HG03139 (cell line): Measurements from ENCODE around the gene PIK3CB.
"Not testable (repeated sequence)": the region's sequence is repeated elsewhere in the genome, so short reads cannot be mapped to it uniquely, and the experiment has no call there.

Experiments
- ATAC-seq: cut with Tn5 transposase; IDR thresholded peaks from one replicate; pipeline ENCODE4 v1.9.1; 2021; ENCODE audit not compliant: unreplicated experiment

The PIK3CB gene

GRCh38 chr3:138848696-138849095, 14.0 kb upstream of the PIK3CB start:
- no peak for ATAC-seq

GRCh38 chr3:138846824-138847223, 12.1 kb upstream of the PIK3CB start:
- not testable (repeated sequence) for ATAC-seq

DNA sequence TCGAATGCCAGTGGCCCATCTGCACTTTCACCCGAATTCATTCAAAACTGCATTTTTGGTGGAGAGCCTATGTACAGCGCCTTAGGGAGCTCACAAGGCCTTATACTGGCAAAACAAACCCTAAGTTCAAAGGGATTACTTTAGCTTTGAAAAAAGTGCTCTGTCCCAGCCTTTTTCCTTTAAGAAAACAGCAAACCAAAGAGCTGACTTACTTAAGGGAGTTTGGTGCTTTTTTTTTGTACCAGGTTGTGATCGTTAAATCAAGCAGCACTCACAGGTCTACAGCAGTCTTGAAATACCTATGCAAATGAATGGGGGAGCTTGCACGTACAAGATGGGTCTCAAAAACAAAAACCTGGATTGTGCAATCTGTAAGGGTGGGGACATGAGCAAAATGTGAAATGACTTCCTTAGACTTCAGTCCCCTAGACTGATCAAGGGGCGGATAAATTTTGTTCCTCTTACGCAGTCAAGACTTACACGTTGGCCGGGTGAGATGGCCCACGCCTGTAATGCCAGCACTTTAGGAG, 11.6 kb upstream of the PIK3CB start:
- no peak for ATAC-seq

DNA sequence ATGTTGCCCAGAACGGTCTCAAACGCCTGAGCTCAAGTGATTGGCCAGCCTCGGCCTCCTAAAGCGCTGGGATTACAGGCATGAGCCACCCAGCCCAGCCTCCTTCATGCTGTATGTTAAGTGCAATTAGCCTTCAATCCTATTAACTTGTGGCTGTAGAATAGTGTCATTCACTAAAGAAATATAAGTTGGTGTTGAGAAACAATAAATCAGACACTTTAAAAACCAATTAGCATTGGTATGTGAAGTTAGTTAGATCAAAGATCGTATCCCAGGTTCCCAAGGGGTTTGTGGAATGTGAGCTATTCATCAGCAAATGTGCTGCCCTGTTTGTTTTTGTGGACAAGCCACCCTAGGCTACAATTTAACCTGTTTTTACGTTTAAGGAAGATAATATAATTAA, 11.0 kb upstream of the PIK3CB start:
- no peak for ATAC-seq

DNA sequence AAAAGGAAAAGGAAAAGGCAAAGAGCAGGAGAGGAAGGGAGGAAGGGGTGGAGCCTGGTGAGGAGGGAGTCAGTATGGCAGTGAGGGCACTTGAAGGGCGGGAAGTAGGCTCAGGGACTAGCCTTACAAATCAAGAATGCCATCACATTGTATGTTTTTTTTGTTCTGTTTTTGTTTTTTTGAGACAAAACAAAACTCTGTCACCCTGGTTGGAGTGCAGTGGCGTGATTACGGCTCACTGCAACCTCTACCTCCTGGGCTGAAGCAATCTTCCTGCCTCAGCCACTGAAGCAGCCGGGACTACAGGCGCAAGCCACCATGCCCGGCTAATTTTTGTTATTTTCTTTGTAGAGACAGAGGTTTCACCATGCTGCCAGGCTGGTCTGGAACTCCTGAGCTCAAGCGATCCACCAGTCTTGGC, 10.5 kb upstream of the PIK3CB start:
- ATAC-seq = no peak

DNA sequence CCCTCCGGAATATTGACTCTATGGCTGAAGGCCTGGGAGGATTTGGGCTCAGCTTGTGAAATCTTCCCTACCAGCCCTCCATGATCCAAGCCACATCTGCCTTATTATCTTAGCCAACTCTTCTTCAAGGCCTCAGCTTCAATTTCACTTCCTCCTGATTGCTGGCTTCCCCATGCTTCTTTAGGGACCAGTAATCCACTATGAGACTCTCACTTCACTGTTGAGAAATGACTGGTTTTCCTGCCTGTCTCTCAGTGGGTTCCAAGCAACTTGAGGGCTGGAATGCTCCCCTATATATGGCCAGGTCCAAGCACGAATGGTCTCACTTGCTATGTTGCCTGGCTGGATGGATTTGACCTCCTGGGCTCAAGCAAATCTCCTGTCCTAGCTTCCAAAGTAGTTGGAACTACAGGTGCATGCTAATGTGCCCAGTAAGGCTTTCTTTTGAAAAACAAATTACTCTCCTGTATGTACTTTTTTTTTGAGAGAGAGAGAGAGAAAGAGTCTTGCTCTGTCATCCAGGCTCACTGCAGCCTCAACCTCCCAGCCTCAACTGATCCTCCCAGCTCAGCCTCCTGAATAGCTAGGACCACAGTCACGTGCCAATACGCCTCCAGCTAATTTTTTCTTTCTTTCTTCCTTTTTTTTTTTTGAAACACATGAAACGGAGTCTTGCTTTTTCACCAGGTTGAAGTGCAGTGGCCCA, 7.9 kb upstream of the PIK3CB start:
- ATAC-seq = peak; percentile 65

DNA sequence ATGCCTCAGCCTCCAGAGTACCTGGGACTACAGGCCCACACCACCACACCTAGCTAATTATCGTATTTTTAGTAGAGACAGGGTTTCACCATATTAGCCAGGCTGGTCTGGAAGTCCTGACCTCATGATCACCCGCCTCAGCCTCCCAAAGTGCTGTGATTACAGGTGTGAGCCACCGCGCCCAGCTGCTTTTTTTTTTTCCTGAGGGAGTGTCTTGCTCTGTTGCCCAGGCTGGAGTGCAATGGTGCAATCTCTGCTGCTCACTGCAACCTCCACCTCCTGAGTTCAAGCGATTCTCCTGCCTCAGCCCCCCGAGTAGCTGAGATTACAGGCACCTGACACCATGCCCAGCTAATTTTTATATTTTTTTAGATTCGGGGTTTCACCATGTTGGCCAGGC, 3.7 kb upstream of the PIK3CB start:
- not testable (repeated sequence) for ATAC-seq

DNA sequence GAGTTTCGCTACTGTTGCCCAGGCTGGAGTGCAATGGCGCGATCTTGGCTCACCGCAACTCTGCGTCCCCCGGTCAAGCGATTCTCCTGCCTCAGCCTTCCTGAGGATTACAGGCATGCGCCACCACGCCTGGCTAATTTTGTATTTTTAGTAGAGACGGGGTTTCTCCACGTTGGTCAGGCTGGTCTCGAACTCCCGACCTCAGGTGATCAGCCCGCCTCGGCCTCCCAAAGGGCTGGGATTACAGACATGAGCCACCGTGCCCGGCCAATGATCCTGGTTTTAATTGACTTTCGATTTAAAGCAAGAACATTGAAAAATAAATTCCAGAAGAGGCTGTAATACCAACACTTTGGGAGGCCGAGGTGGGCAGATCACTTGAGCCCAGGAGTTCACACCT, 1.1 kb upstream of the PIK3CB start:
- ATAC-seq = not testable (repeated sequence)

GRCh38 chr3:138835397-138835757, 649 bp upstream of the PIK3CB start:
- ATAC-seq = no peak

DNA sequence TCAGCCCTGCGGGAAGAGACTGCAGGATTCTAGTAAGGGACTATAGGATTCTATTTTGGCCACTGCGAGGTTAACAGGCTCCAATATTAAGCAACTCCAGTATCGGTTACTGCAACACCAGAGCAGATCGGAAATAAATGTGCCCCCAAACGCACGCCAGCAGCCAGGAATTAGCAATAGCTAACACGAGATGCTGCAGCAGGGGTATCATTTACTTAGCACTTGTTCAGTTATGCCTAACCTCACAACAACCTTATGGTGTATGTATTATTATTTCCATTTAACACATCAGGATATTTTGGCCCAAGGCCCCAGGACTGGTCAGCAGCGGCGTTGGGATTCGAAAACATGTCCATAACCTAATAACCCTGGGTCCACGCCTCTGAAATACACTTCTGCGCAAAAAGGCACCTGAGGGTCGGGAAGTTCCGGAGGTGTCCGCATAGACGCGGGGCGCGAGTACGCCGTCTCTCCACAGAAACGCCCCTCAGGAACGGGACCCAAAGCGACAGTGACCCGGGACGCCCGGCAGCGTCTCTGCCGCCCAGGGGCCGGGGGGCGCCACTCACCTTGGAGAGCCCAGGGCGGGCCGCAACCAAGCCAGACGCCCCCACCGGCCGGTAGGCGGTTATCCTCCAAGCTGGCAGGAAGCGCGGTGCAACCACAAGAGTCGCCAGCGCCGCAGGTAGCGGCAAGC, 681 bp downstream of the PIK3CB start:
- peak; percentile 39 for ATAC-seq

DNA sequence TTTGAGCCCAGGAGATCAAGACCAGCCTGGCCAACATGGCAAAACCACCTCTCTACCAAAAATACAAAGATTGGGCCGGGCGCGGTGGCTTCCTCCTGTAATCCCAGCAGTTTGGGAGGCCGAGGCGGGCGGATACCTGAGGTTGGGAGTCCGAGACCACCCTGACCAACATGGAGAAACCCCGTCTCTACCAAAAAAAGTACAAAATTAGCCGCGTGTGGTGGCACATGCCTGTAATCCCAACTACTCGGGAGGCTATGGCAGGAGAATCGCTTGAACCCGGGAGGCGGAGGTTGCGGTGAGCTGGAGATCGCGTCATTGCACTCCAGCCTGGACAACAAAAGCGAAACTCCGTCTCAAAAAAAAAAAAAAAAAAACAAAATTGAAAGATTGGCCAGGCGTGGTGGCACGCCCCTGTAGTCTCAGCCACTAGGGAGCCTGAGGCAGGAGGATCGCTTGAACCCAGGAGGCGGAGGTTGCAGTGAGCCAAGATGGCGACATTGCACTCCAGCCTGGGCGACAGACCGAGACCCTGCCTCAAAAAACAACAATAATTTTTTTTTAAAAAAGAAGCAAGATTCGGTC, 2.2 kb downstream of the PIK3CB start:
- ATAC-seq = not testable (repeated sequence)

DNA sequence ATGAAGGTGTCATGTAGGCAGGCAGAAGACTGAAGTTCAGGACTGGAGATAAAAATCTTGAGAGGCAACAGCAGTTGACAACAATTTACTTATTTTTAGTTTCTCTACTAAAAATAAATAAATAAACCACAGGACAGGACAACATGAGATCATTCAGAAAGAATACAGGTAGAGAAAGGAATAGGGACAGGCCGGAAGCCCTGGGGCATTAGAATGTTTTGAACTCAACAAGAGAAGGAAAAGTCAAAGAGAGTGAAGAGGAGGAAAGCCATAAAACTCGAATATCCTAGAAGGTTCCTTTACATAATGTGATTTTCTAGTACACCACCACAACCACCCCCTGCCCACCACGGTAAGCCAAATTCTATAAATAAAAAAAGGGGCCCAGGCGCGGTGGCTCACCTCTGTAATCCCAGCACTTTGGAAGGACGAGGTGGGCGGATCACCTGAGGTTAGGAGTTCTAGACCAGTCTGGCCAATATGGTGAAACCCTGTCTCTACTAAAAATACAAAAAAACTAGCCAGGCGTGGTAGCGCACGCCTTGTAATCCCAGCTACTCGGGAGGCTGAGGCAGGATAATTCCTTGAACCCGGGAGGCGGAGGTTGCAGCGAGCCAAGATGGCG, 4.7 kb downstream of the PIK3CB start:
- ATAC-seq = no peak

- ATAC-seq = no peak
Observed at GRCh38 chr3:138829097-138829496, 5.6 kb downstream of the PIK3CB start.

- ATAC-seq = no peak
Observed at GRCh38 chr3:138827222-138827621, 7.5 kb downstream of the PIK3CB start.

- no peak for ATAC-seq
Observed at GRCh38 chr3:138825336-138825735, 9.4 kb downstream of the PIK3CB start.

DNA sequence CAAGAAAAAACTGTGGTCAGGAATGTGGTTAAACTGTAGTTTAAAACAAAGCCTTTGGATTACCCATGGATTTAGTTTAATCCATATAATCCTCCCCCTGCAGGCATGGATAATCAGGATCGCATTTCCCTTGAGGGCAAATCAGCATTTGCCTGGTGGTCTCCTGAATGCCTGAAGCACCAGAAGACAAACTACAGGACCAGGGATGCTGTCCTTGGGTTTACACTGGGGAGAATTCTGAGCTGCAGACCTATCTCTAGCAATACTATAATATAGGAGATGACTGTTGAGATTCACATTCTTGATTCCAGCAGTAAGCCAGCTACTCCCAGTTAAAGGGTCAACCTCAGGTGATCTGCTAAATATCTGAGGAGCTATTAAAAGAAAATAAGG, 10.6 kb downstream of the PIK3CB start:
- ATAC-seq = no peak

GRCh38 chr3:138820379-138820778, 14.3 kb downstream of the PIK3CB start:
- ATAC-seq = not testable (repeated sequence)

DNA sequence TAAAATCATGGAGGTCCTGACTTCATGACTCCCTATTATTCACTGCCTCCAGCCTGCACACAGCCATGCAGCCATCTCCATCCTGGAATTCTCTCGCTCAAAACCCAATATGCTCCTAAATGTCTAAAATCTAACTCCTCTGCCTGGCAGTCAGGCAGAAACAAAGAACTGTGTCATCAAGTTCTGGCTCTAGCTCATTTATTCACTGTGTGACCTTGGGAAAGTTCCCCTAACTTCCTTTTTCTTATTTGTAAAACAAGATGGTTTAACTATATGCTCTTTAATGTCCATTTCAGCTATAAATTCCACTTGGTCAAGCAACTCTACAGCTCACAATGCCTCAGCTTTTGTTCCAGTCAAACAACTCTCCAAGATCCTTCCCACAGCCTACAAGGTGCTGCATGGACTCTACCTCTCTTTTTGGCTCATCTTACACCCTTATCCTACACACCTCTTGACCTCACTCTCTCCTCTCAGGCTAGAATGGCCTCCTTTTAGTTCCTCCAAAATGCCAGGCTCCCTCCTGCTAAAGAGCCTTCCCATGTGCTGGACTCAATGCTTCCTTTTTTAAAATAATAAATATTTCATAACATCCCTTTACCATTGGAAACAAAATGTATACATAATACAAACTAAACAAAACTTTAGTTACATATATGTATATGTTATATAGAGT, 16.4 kb downstream of the PIK3CB start:
- ATAC-seq = no peak

- no peak for ATAC-seq
Observed at GRCh38 chr3:138817695-138818094, 17.0 kb downstream of the PIK3CB start.

DNA sequence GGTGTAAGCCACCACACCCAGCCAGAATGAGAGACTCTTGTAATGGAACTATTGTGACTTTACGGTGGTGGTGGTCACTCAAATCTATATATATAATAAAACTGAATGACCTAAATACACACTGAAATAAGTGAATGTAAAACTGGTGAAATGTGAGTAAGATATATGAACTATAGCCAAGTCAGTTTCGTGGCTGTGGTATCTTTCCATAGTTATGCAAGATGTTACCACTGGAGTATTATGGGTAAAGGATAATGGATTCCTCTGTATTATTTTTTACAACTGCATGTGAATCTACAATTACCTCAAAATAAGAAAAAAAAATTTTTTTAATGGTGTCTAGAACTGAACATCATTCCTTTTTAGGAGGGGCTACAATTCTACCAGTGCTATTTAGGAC, 21.9 kb downstream of the PIK3CB start:
- ATAC-seq = no peak
